HCT116 (cell line): Measurements from ENCODE around the gene SPATC1L. TPM values are rescaled to one million over a fixed set of nuclear protein-coding genes. Genes with fewer than 3 reads are reported as not detected.

Experiments used
- ATAC-seq: fragments of 200-7000 bp; cut with Tn5 transposase; 2 replicates; pipeline ENCODE4 v1.9.1; 2020; ENCODE audit warnings: mild to moderate bottlenecking, moderate library complexity
- BruUV-seq: library from RNA; stranded (reverse); fragments of 400-500 nt; replicated peaks from 2 replicates; lab custom pipeline; 2021; lab: Mats Ljungman, UMichigan
- CTCF ChIA-PET: fragments of 300-600 bp; sonication (Branson Sonifier 250); formaldehyde crosslinking; loops from one replicate; lab custom pipeline; 2021; ENCODE audit warnings: antibody characterized with exemption; lab: Charles Lee
- POLR2A ChIA-PET: fragments of 300-600, 350-600 bp; sonication (Branson Sonifier 250); formaldehyde crosslinking; loops from one replicate; lab custom pipeline; 2021; ENCODE audit warnings: antibody characterized with exemption; lab: Charles Lee
- RAD21 ChIA-PET, 2 experiments: fragments of 300-600 bp; sonication (Branson Sonifier 250); formaldehyde crosslinking; loops; one replicate each; lab custom pipeline; 2023; ENCODE audit warnings: low total read pairs in 2 of 2; ENCODE audit not compliant: uncharacterized antibody in 2 of 2, unreplicated experiment in 2 of 2, low non-redundant PET in 1 of 2; lab: Charles Lee
- DNase-seq: peaks from one replicate; pipeline ENCODE4 v3.0.0-alpha.2; 2010; ENCODE audit warnings: low read depth, low spot score
- H2AFZ ChIP-seq: fragments of 200-600 bp; shearing (Covaris generic), sonication (generic); 2 replicates; pipeline ENCODE4 v1.6.1; 2017; ENCODE audit warnings: low read depth, mixed run types, mixed read lengths, antibody characterized with exemption, low read length; ENCODE audit not compliant: poor library complexity, severe bottlenecking
- H3K27ac ChIP-seq: 2 replicates; pipeline ENCODE4 v1.5.1; 2012; ENCODE audit warnings: low read depth, low read length
- H3K27me3 ChIP-seq: fragments of 200-600 bp; sonication (generic); 2 replicates; pipeline ENCODE4 v1.6.1; 2016; ENCODE audit warnings: mixed run types, low read length, mixed read lengths; ENCODE audit not compliant: insufficient read depth
- H3K36me3 ChIP-seq, 2 experiments: fragments of 200-500 bp in 1 of 2; fragments of 200-600 bp in 1 of 2; sonication (Bioruptor generic) in 1 of 2; sonication (generic) in 1 of 2; 2 replicates each; pipeline versions ENCODE4 v1.5.1 to v1.6.1; 2014 to 2016; ENCODE audit warnings: low read length in 2 of 2, inconsistent platforms in 1 of 2, mixed read lengths in 1 of 2, mixed run types in 1 of 2; ENCODE audit not compliant: insufficient read depth in 2 of 2, control insufficient read depth in 1 of 2
- H3K4me1 ChIP-seq, 2 experiments: fragments of 200-600 bp in 1 of 2; sonication (generic) in 1 of 2; 2 replicates each; pipeline versions ENCODE4 v1.5.1 to v1.6.1; 2012 to 2017; ENCODE audit warnings: low read length in 2 of 2, inconsistent platforms in 1 of 2, mild to moderate bottlenecking in 1 of 2, mixed read lengths in 1 of 2, mixed run types in 1 of 2, moderate library complexity in 1 of 2; ENCODE audit not compliant: insufficient read depth in 2 of 2, control insufficient read depth in 1 of 2
- H3K4me2 ChIP-seq: fragments of 200-600 bp; sonication (generic); 2 replicates; pipeline ENCODE4 v1.6.1; 2017; ENCODE audit warnings: mixed run types, low read length, mixed read lengths
- H3K4me3 ChIP-seq, 2 experiments: fragments of 200-600 bp in 1 of 2; sonication (generic) in 1 of 2; replicated peaks in 1 of 2; 2 replicates each; pipeline ENCODE4 v1.5.1; 2011 to 2016; ENCODE audit warnings: low read length in 2 of 2, control low read depth in 1 of 2, low read depth in 1 of 2, mild to moderate bottlenecking in 1 of 2, mixed read lengths in 1 of 2, mixed run types in 1 of 2
- H3K79me2 ChIP-seq: fragments of 200-600 bp; sonication (generic); 2 replicates; pipeline ENCODE4 v1.6.1; 2017; ENCODE audit warnings: mild to moderate bottlenecking, mixed run types, low read length, moderate library complexity, mixed read lengths; ENCODE audit not compliant: insufficient read depth
- H3K9ac ChIP-seq: fragments of 200-600 bp; sonication (generic); 2 replicates; pipeline ENCODE4 v1.6.1; 2016; ENCODE audit warnings: low read length, mixed read lengths
- H3K9me2 ChIP-seq: fragments of 200-600 bp; sonication (generic), shearing (Covaris generic); 2 replicates; pipeline ENCODE4 v1.6.1; 2017; ENCODE audit warnings: mixed run types, mild to moderate bottlenecking, moderate library complexity; ENCODE audit not compliant: insufficient read depth
- H3K9me3 ChIP-seq, 2 experiments: fragments of 200-500 bp in 1 of 2; fragments of 200-600 bp in 1 of 2; sonication (Bioruptor generic) in 1 of 2; sonication (generic) in 1 of 2; 2 replicates each; pipeline ENCODE4 v1.6.1; 2014 to 2017; ENCODE audit warnings: low read length in 2 of 2, mixed read lengths in 2 of 2, inconsistent platforms in 1 of 2, low read depth in 1 of 2, mild to moderate bottlenecking in 1 of 2, mixed run types in 1 of 2, moderate library complexity in 1 of 2; ENCODE audit not compliant: control insufficient read depth in 1 of 2, insufficient read depth in 1 of 2
- H4K20me1 ChIP-seq: fragments of 200-600 bp; sonication (generic), shearing (Covaris generic); 2 replicates; pipeline ENCODE4 v1.6.1; 2017; ENCODE audit warnings: mixed run types, mild to moderate bottlenecking, moderate library complexity; ENCODE audit not compliant: insufficient read depth
- CBX3 ChIP-seq: IDR thresholded peaks from 2 replicates; pipeline ENCODE4 v1.6.1; 2012; ENCODE audit warnings: low read depth
- EGR1 ChIP-seq: IDR thresholded peaks from 2 replicates; pipeline ENCODE4 v1.6.1; 2012; ENCODE audit warnings: low read depth
- ELF1 ChIP-seq: IDR thresholded peaks from 2 replicates; pipeline ENCODE4 v1.6.1; 2012; ENCODE audit warnings: low read depth, borderline replicate concordance
- FOSL1 ChIP-seq: IDR thresholded peaks from 2 replicates; pipeline ENCODE4 v1.6.1; 2012; ENCODE audit warnings: low read depth
- SIN3A ChIP-seq: IDR thresholded peaks from 2 replicates; pipeline ENCODE4 v1.6.1; 2012; ENCODE audit warnings: low read depth
- SP1 ChIP-seq: IDR thresholded peaks from 2 replicates; pipeline ENCODE4 v1.6.1; 2012; ENCODE audit warnings: low read depth
- TCF7L2 ChIP-seq: IDR thresholded peaks from 2 replicates; pipeline ENCODE4 v1.7.0; 2011; ENCODE audit warnings: borderline replicate concordance, inconsistent platforms; ENCODE audit not compliant: insufficient read depth, insufficient read length; ENCODE audit errors: extremely low read depth
- ZNF274 ChIP-seq: fragments of 200-500 bp; sonication (Bioruptor generic); IDR thresholded peaks from 2 replicates; pipeline ENCODE4 v1.6.1; 2014; ENCODE audit warnings: mild to moderate bottlenecking, low read depth, low read length, inconsistent platforms
- intact Hi-C: fragments of 100-400 bp; cut with micrococcal nuclease; formaldehyde crosslinking; loops from 2 replicates; pipeline ENCODE4 v1.10.0; 2022
- total RNA-seq: library from RNA; stranded (reverse); gene quantifications from one replicate; pipeline ENCODE4 v1.2.1, GENCODE V29; 2021; ENCODE audit not compliant: unreplicated experiment
- TF ChIP-seq, protein P1 (sequence below): IDR thresholded peaks from 2 replicates; pipeline ENCODE4 v1.6.1; 2012
- TF ChIP-seq, protein P2 (sequence below): IDR thresholded peaks from 2 replicates; pipeline ENCODE4 v1.6.1; 2012; ENCODE audit warnings: low read depth
- TF ChIP-seq, protein P3 (sequence below), 3 experiments: fragments of 200-600 bp in 1 of 3; sonication (generic) in 1 of 3; IDR thresholded peaks in 2 of 3; conservative IDR thresholded peaks in 1 of 3; 2 replicates each; pipeline ENCODE4 v1.5.1; 2012 to 2017; ENCODE audit warnings: low read depth in 2 of 3, low read length in 2 of 3, antibody characterized with exemption in 1 of 3, borderline replicate concordance in 1 of 3, control low read depth in 1 of 3, mild to moderate bottlenecking in 1 of 3, mixed read lengths in 1 of 3, mixed run types in 1 of 3, moderate library complexity in 1 of 3; ENCODE audit not compliant: insufficient read depth in 1 of 3

SPATC1L gene
- total RNA-seq, 1 experiment from 2014 or later: 1.3 TPM

DNA sequence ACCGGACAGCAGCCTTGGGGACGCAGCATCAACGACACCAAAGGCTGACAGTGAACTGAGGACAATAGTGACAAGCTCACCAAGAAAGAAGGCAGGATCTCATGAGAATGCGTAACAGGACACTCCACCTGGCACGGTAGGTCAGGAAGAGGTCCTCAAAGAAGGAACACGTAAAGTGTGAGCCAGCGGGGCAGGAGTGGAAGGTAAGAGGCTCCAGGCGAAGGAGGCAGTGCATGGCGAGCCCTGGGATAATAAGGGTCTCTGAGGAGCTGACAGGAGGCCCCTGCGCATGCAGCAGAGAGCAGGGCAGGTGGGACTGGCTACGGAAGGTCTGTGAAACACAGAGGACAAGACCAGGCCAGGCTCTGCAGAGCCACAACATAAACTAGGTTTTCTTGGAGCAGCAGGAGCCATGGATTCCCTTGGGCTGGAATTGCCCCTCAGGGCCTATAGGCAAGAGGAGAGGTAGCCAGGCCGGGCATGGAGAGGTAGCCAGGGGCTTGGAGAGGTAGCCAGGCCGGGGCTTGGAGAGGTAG lies 36.1 kb upstream of the SPATC1L start:
- no TSS peak for BruUV-seq
- H3K79me2 ChIP-seq: no peaks in the 10 kb centered on the region
- intact Hi-C loops: no loop called here

More for the DNA sequence above, 36.1 kb upstream of the SPATC1L start:
- H3K36me3 ChIP-seq: no peaks in the 10 kb centered on the region
- H3K27me3 ChIP-seq: no peaks in the 10 kb centered on the region
- POLR2A ChIA-PET: no interaction called here
- CTCF ChIA-PET: no interaction called here
- H3K9me2 ChIP-seq: no peaks in the 10 kb centered on the region
- TF ChIP-seq, protein P1, sequence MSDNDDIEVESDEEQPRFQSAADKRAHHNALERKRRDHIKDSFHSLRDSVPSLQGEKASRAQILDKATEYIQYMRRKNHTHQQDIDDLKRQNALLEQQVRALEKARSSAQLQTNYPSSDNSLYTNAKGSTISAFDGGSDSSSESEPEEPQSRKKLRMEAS: no peak
- no peak for TF ChIP-seq CBX3
- TF ChIP-seq, protein P2, sequence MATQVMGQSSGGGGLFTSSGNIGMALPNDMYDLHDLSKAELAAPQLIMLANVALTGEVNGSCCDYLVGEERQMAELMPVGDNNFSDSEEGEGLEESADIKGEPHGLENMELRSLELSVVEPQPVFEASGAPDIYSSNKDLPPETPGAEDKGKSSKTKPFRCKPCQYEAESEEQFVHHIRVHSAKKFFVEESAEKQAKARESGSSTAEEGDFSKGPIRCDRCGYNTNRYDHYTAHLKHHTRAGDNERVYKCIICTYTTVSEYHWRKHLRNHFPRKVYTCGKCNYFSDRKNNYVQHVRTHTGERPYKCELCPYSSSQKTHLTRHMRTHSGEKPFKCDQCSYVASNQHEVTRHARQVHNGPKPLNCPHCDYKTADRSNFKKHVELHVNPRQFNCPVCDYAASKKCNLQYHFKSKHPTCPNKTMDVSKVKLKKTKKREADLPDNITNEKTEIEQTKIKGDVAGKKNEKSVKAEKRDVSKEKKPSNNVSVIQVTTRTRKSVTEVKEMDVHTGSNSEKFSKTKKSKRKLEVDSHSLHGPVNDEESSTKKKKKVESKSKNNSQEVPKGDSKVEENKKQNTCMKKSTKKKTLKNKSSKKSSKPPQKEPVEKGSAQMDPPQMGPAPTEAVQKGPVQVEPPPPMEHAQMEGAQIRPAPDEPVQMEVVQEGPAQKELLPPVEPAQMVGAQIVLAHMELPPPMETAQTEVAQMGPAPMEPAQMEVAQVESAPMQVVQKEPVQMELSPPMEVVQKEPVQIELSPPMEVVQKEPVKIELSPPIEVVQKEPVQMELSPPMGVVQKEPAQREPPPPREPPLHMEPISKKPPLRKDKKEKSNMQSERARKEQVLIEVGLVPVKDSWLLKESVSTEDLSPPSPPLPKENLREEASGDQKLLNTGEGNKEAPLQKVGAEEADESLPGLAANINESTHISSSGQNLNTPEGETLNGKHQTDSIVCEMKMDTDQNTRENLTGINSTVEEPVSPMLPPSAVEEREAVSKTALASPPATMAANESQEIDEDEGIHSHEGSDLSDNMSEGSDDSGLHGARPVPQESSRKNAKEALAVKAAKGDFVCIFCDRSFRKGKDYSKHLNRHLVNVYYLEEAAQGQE: no peak
- TF ChIP-seq EGR1: no peak
- no peak for TF ChIP-seq TCF7L2
- no peak for TF ChIP-seq FOSL1
- no peak for TF ChIP-seq SP1
- TF ChIP-seq ELF1: no peak
- TF ChIP-seq, protein P3, sequence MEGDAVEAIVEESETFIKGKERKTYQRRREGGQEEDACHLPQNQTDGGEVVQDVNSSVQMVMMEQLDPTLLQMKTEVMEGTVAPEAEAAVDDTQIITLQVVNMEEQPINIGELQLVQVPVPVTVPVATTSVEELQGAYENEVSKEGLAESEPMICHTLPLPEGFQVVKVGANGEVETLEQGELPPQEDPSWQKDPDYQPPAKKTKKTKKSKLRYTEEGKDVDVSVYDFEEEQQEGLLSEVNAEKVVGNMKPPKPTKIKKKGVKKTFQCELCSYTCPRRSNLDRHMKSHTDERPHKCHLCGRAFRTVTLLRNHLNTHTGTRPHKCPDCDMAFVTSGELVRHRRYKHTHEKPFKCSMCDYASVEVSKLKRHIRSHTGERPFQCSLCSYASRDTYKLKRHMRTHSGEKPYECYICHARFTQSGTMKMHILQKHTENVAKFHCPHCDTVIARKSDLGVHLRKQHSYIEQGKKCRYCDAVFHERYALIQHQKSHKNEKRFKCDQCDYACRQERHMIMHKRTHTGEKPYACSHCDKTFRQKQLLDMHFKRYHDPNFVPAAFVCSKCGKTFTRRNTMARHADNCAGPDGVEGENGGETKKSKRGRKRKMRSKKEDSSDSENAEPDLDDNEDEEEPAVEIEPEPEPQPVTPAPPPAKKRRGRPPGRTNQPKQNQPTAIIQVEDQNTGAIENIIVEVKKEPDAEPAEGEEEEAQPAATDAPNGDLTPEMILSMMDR (IDR thresholded peaks at IDR 0.05 in 2 of 3, conservative IDR thresholded peaks at IDR 0.05 in 1 of 3; ENCODE audit: borderline replicate concordance in 1 of 3, insufficient read depth in 1 of 3, low read depth in 2 of 3, low read length in 2 of 3): no peak
- TF ChIP-seq SIN3A: no peak
- no peak for TF ChIP-seq ZNF274
- H3K4me2 ChIP-seq: no peak overlapping the region
- no peaks in the 10 kb centered on the region for H3K4me1 ChIP-seq
- no peaks in the 10 kb centered on the region for H4K20me1 ChIP-seq
- no peak overlapping the region for H3K9ac ChIP-seq
- DNase-seq (no peak), ATAC-seq (no peak)
- no peak overlapping the region for H3K27ac ChIP-seq
- H3K4me3 ChIP-seq: no peak overlapping the region
- RAD21 ChIA-PET: no interaction called here
- H3K9me3 ChIP-seq: no peaks in the 10 kb centered on the region
- H2AFZ ChIP-seq: no peak overlapping the region
